Measurements from ENCODE around the gene KRTAP5-5. TPM values are rescaled to one million over a fixed set of nuclear protein-coding genes. Genes with fewer than 3 reads are reported as not detected.

The KRTAP5-5 gene
- total RNA-seq, 4 donors from 2014 or later: not detected

GRCh38 chr11:1671658-1672057 lies 42.1 kb downstream of the KRTAP5-5 start:
- peaks cover 0 to 52% (median 6%) of the 10 kb centered on the region in 4 donors for H3K27me3 ChIP-seq
- no peak overlapping the region for H3K4me3 ChIP-seq
- TF ChIP-seq POLR2A (IDR thresholded peaks at IDR 0.05; ENCODE audit: low read depth): no peak
- TF ChIP-seq EP300 (IDR thresholded peaks at IDR 0.05): no peak
- TF ChIP-seq POLR2AphosphoS5 (IDR thresholded peaks at IDR 0.05): no peak
- TF ChIP-seq CTCF (IDR thresholded peaks at IDR 0.05): no peak
- whole genome bisulfite sequencing: 66% methylated on average over 11 of the region's 11 CpGs
- no peak for DNase-seq (ENCODE audit: extremely low spot score)
- H3K9me3 ChIP-seq: no peaks in the 10 kb centered on the region
- H3K36me3 ChIP-seq: no peaks in the 10 kb centered on the region
- intact Hi-C loops (cut with DNase I): no loop called here
- H3K4me1 ChIP-seq: peaks cover 0 to 6% (median 0%) of the 10 kb centered on the region in 4 donors
- no peak overlapping the region for H3K27ac ChIP-seq (replicated peaks in 1 of 4)

DNA sequence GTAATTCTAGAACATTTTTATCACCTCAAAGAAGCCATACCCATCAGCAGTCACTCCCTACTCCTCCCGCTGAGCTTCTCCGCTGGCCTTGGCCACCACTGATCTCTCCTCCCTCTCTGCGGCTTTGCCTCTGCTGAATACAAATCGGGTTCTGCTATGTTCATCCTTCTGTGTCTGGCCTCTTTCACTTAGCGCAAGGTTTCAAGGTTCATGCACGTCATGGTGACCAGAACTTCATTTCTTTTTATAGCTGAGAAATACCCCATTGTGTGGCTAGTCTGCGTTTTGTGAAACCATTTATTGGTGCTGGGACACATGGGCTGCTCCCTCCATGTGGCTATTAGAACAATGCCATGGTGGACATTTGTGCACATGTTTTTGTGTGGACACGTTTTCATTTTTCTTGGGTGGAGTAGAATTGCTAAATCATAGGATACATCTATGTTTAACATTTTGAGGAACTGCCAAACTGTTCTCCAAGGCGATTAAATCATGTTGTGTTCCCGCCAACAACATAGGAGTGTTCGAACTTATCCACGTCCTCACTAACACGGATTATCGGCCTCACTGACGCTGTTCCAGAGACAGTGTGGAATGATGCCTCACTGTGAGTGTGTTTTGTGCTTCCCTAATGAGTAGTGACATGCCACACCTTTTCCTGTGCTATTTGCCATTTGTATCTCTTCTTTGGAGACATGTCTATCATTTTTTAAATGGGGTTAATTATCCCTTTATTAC lies 43.2 kb downstream of the KRTAP5-5 start:
- intact Hi-C loops (cut with DNase I): no loop called here
- Histone ChIP-seq H3K27ac (replicated peaks in 1 of 4) (no peak overlapping the region), H3K4me3 (no peak overlapping the region), H3K27me3 (peaks cover 0 to 56% (median 9%) of the 10 kb centered on the region in 4 donors), H3K36me3 (no peaks in the 10 kb centered on the region), H3K9me3 (no peaks in the 10 kb centered on the region), H3K4me1 (peaks cover 0 to 6% (median 0%) of the 10 kb centered on the region in 4 donors)
- WGBS: 76% methylated on average over 15 of the region's 15 CpGs
- no peak for DNase-seq (ENCODE audit: extremely low spot score)
- TF ChIP-seq CTCF (IDR thresholded peaks at IDR 0.05): no peak
- TF ChIP-seq POLR2A (IDR thresholded peaks at IDR 0.05; ENCODE audit: low read depth): no peak
- no peak for TF ChIP-seq EP300 (IDR thresholded peaks at IDR 0.05)
- TF ChIP-seq POLR2AphosphoS5 (IDR thresholded peaks at IDR 0.05): no peak

- H3K9me3 ChIP-seq: no peaks in the 10 kb centered on the region
- H3K4me3 ChIP-seq: no peak overlapping the region
- TF ChIP-seq POLR2A (IDR thresholded peaks at IDR 0.05; ENCODE audit: low read depth) (no peak), EP300 (IDR thresholded peaks at IDR 0.05) (no peak), POLR2AphosphoS5 (IDR thresholded peaks at IDR 0.05) (no peak), CTCF (IDR thresholded peaks at IDR 0.05) (no peak)
- peaks cover 0 to 56% (median 9%) of the 10 kb centered on the region in 4 donors for H3K27me3 ChIP-seq
- peaks cover 0 to 6% (median 0%) of the 10 kb centered on the region in 4 donors for H3K4me1 ChIP-seq
- DNase-seq (ENCODE audit: extremely low spot score): no peak
- H3K27ac ChIP-seq (replicated peaks in 1 of 4): no peak overlapping the region
- WGBS: 64% methylated on average over 11 of the region's 11 CpGs
- intact Hi-C loops (cut with DNase I): no loop called here
- no peaks in the 10 kb centered on the region for H3K36me3 ChIP-seq
Measured at GRCh38 chr11:1673446-1674172, 44.0 kb downstream of the KRTAP5-5 start.

DNA sequence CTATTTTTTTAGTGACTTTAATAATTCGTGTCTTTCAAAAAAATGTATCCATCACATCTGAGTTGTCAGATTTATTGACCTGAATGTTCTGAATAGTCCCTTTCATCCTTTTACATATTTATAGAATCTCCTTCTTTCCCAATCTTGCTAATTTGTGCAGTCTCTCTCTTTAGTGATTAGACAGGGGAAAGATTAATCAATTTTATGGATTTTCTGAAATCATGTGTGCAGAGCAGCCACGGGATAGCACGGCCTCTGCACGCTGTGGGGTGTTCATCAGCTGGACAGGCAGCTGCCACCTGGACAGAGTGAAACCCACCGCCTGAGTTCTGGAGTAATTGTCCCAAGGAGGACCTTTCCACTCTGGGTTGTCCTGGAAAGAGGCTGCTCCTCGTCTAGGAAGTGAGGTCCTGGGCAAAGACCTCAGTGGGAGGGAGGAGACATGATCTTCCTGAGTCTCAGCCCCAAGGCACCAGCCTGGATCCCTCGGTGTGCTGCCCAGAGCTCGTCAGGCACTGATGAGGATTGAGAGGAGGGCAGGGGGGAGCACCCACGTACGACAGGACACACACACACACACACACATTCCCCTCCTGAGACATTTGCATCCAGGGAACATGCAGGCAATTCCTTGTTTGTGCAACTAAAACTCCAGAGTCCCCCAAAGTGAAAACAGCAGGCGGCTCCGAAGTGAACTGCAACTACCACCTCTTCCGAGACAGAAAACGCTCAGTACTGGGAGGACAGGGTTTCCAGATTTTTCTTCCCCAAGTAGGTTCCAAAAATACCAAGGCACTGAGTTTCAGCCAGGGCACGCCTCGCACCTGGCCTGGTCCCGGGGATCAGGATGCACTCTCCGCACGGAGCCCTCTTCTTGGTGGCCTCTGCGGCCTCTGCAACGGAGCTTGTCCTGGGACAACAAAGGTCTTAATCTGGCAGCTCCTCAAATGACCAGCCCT lies 44.9 kb downstream of the KRTAP5-5 start:
- H3K4me1 ChIP-seq: peaks cover 0 to 6% (median 0%) of the 10 kb centered on the region in 4 donors
- no peak overlapping the region for H3K4me3 ChIP-seq
- intact Hi-C loops (cut with DNase I): no loop called here
- TF ChIP-seq CTCF (IDR thresholded peaks at IDR 0.05) (no peak), POLR2AphosphoS5 (IDR thresholded peaks at IDR 0.05) (no peak), EP300 (IDR thresholded peaks at IDR 0.05) (no peak), POLR2A (IDR thresholded peaks at IDR 0.05; ENCODE audit: low read depth) (no peak)
- peaks cover 0 to 53% (median 8%) of the 10 kb centered on the region in 4 donors for H3K27me3 ChIP-seq
- H3K27ac ChIP-seq (replicated peaks in 1 of 4): no peak overlapping the region
- WGBS: 58% methylated on average over 19 of the region's 21 CpGs
- no peak for DNase-seq (ENCODE audit: extremely low spot score)
- H3K9me3 ChIP-seq: no peaks in the 10 kb centered on the region
- no peaks in the 10 kb centered on the region for H3K36me3 ChIP-seq

All from esophagus muscularis mucosa (tissue), 4 donors.